CD4-positive, alpha-beta T cell (primary cell): ENCODE data around the gene ZBTB20. TPM values are rescaled to one million over a fixed set of nuclear protein-coding genes. Genes with fewer than 3 reads are reported as not detected.

Experiments used
- ATAC-seq: fragments of 200-7000 bp; cut with Tn5 transposase; one replicate; pipeline ENCODE4 v1.10.0; 2022; ENCODE audit warnings: mild to moderate bottlenecking; ENCODE audit not compliant: poor library complexity
- CTCF ChIA-PET: fragments of 350-600 bp; sonication (Branson Sonifier 250); formaldehyde crosslinking; loops from one replicate; lab custom pipeline; 2021; ENCODE audit warnings: antibody characterized with exemption, inconsistent platforms; lab: Charles Lee
- POLR2A ChIA-PET: fragments of 350-600 bp; sonication (Branson Sonifier 250); formaldehyde crosslinking; loops from one replicate; lab custom pipeline; 2021; ENCODE audit warnings: antibody characterized with exemption, inconsistent platforms; lab: Charles Lee
- DNase-seq, 14 experiments: peaks; one replicate each; pipeline ENCODE4 v3.0.0-alpha.2; 2013 to 2020; ENCODE audit warnings: mixed read lengths in 2 of 14
- H3K27ac ChIP-seq, 2 donors: one replicate each; pipeline versions ENCODE4 v1.5.1 to v1.7.0; 2013; ENCODE audit warnings: low read length in 2 of 2, low read depth in 1 of 2, mild to moderate bottlenecking in 1 of 2
- H3K27me3 ChIP-seq, 2 experiments: 1 replicate in 1 of 2; 2 replicates in 1 of 2; pipeline versions ENCODE4 v1.6.1 to v1.7.0; 2013; ENCODE audit warnings: low read length in 2 of 2, control low read depth in 1 of 2, mild to moderate bottlenecking in 1 of 2, moderate library complexity in 1 of 2; ENCODE audit not compliant: insufficient read depth in 2 of 2, control insufficient read depth in 1 of 2
- H3K36me3 ChIP-seq: one replicate; pipeline ENCODE4 v1.6.1; 2013; ENCODE audit warnings: low read length, control low read depth; ENCODE audit not compliant: insufficient read depth
- H3K4me1 ChIP-seq: one replicate; pipeline ENCODE4 v1.6.1; 2013; ENCODE audit warnings: low read length, control low read depth; ENCODE audit not compliant: insufficient read depth
- H3K4me3 ChIP-seq: one replicate; pipeline ENCODE4 v1.5.1; 2013; ENCODE audit warnings: mild to moderate bottlenecking, low read length, moderate library complexity
- H3K9me3 ChIP-seq, 2 experiments: 1 replicate in 1 of 2; 2 replicates in 1 of 2; pipeline versions ENCODE4 v1.6.1 to v1.7.0; 2013; ENCODE audit warnings: low read length in 2 of 2, mild to moderate bottlenecking in 2 of 2, control low read depth in 1 of 2, moderate library complexity in 1 of 2; ENCODE audit not compliant: control insufficient read depth in 1 of 2, insufficient read depth in 1 of 2
- H3K27ac Mint-ChIP-seq: one replicate; pipeline ENCODE4 v1.8.0; 2020; ENCODE audit warnings: mixed read lengths
- H3K27me3 Mint-ChIP-seq: one replicate; pipeline ENCODE4 v1.8.0; 2021; ENCODE audit warnings: mixed read lengths
- H3K36me3 Mint-ChIP-seq: one replicate; pipeline ENCODE4 v1.8.0; 2021; ENCODE audit warnings: low read depth, mixed read lengths
- H3K4me1 Mint-ChIP-seq: one replicate; pipeline ENCODE4 v1.8.0; 2021; ENCODE audit warnings: low read depth, mixed read lengths
- H3K4me3 Mint-ChIP-seq: one replicate; pipeline ENCODE4 v1.8.0; 2020; ENCODE audit warnings: mild to moderate bottlenecking, mixed read lengths
- H3K9me3 Mint-ChIP-seq: one replicate; pipeline ENCODE4 v1.8.0; 2020; ENCODE audit warnings: mixed read lengths
- CTCF ChIP-seq: fragments of 200-600 bp; IDR thresholded peaks from one replicate; pipeline ENCODE4 v1.8.0; 2022; ENCODE audit warnings: antibody characterized with exemption, mild to moderate bottlenecking
- intact Hi-C, 2 experiments: fragments of 100-400 bp; cut with DNase I in 1 of 2; cut with micrococcal nuclease in 1 of 2; formaldehyde crosslinking; loops; one replicate each; pipeline versions ENCODE4 v1.15.1 to v1.9.0; 2023 to 2025; cut with DNase I, micrococcal nuclease
- total RNA-seq, 174 experiments: library from RNA in 2 of 174; stranded (reverse) in 2 of 174; gene quantifications; one replicate each; pipeline ENCODE4 v1.2.3 and lab custom pipeline; 2021 to 2026

Gene ZBTB20
- total RNA-seq, 2 experiments from 2014 or later: 41.6 to 47.4 TPM

DNA sequence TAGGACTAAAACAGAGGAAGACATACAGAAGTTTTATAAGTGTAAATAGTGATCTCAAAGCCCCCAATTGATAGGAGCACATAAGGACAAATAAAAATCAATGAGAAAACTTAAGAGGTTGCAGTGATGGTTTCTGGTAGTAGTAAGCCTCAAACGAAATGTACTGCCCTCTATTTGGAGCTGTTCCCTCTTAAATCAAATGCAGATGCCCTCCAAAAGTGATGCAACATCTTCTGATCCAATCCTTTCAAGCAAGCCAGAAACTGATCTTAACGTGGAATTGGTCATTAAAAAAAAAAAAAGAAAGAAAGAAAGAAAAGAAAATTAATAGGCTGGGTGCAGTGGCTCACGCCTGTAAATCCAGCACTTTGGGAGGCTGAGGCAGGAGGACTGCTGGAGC is 259.3 kb downstream of the ZBTB20 start:
- intact Hi-C loops: no loop called here
- Mint-ChIP-seq H3K4me1 (no peaks in the 10 kb centered on the region), H3K9me3 (peaks cover 3% of the 10 kb centered on the region), H3K4me3 (no peak overlapping the region), H3K27me3 (no peaks in the 10 kb centered on the region), H3K36me3 (peaks cover 13% of the 10 kb centered on the region), H3K27ac (no peak overlapping the region)
- DNase-seq (no peak), ATAC-seq (no peak)
- Histone ChIP-seq H3K36me3 (no peaks in the 10 kb centered on the region), H3K27ac (no peak overlapping the region), H3K4me1 (no peaks in the 10 kb centered on the region), H3K4me3 (no peak overlapping the region), H3K9me3 (no peaks in the 10 kb centered on the region), H3K27me3 (no peaks in the 10 kb centered on the region)
- CTCF ChIA-PET: no interaction called here
- POLR2A ChIA-PET: no interaction called here
- TF ChIP-seq CTCF: no peak

DNA sequence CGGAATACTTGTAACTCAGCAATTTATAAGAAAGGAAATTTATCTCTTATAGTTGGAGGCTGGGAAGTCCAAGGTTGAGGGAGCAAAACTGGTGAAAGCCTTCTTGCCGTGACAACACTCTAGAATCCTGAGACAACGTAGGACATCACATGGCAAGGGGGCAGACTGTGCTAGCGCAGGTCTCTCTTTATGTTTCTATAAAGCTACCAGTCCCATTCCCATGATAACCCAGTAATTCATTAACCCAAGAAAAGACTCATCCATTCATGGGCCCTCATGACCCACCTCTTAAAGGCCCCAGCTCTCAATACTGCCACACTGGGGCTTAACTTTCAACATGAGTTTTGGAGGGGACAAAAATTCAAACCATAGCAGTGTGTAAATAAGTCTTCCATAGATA is 260.2 kb downstream of the ZBTB20 start:
- no peak overlapping the region for H3K27ac Mint-ChIP-seq
- Histone ChIP-seq H3K27ac (no peak overlapping the region), H3K4me1 (no peaks in the 10 kb centered on the region), H3K27me3 (no peaks in the 10 kb centered on the region), H3K9me3 (no peaks in the 10 kb centered on the region), H3K36me3 (no peaks in the 10 kb centered on the region), H3K4me3 (no peak overlapping the region)
- DNase-seq (no peak), ATAC-seq (no peak)
- H3K27me3 Mint-ChIP-seq: no peaks in the 10 kb centered on the region
- peaks cover 5% of the 10 kb centered on the region for H3K36me3 Mint-ChIP-seq
- intact Hi-C loops: no loop called here
- ChIA-PET POLR2A (no interaction called here), CTCF (no interaction called here)
- no peaks in the 10 kb centered on the region for H3K4me1 Mint-ChIP-seq
- peaks cover 3% of the 10 kb centered on the region for H3K9me3 Mint-ChIP-seq
- TF ChIP-seq CTCF: no peak
- H3K4me3 Mint-ChIP-seq: no peak overlapping the region

DNA sequence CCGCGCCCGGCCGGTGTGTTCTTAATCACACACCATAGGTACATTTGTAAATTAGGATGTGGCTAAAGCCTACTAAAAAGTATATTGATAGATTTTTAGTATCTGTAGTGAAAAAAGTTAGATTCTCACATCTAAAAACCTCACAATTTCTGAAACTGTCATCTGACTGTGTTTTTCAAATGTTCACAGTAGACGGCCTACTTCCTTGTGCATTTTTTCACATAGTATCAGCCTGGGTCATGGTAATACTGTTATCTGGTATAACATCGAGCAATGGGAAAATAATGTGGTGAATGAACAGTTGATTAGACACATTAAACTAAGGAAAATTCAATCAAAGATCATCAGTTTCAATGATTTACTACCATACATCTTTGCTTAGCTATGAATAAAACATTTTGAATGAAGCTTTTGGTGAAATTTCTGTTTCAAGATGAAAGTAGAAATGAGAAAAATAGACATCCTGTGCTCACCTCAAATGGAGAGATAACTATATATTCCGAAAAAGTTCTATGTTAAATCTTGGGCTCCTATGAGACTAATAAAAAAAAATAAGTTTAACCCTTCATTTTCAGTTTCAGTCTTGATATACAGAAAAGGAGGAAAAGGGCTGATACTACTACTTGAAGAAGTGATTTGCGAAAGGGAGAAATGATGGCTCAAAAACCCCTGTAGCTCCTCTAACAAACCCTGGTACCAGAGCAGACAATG is 262.7 kb downstream of the ZBTB20 start:
- Mint-ChIP-seq H3K36me3 (peaks cover 9% of the 10 kb centered on the region), H3K27me3 (no peaks in the 10 kb centered on the region), H3K4me1 (peaks cover 4% of the 10 kb centered on the region), H3K27ac (no peak overlapping the region), H3K4me3 (no peak overlapping the region), H3K9me3 (peaks cover 3% of the 10 kb centered on the region)
- no peak for DNase-seq
- no peak for TF ChIP-seq CTCF
- H3K36me3 ChIP-seq: no peaks in the 10 kb centered on the region
- no peak for ATAC-seq
- no peak overlapping the region for H3K4me3 ChIP-seq
- intact Hi-C loops: loop anchor here in 1 of 2 experiments (5.0 kb wide), 1 partner anchor 982 kb away; no protein-coding TSS in a partner anchor
- no peak overlapping the region for H3K27ac ChIP-seq
- CTCF ChIA-PET: no interaction called here
- no peaks in the 10 kb centered on the region for H3K27me3 ChIP-seq
- H3K9me3 ChIP-seq: no peaks in the 10 kb centered on the region
- POLR2A ChIA-PET: no interaction called here
- no peaks in the 10 kb centered on the region for H3K4me1 ChIP-seq
